Effector memory CD4-positive, alpha-beta T cell (primary cell): ENCODE results near the gene TEX261.
A peak's percentile ranks its signal among the peaks of the same experiment; 100 is the strongest.

Experiments
- DNase-seq, 3 donors: peaks; one replicate each; pipeline ENCODE4 v3.0.0-alpha.2; 2020
- H3K27ac ChIP-seq: 2 replicates; pipeline ENCODE4 v1.7.0; 2013; ENCODE audit warnings: mild to moderate bottlenecking, low read length, moderate library complexity; ENCODE audit not compliant: insufficient read depth, poor library complexity, severe bottlenecking
- H3K27me3 ChIP-seq: replicated peaks from 2 replicates; pipeline ENCODE4 v1.7.0; 2013; ENCODE audit warnings: mild to moderate bottlenecking, low read length; ENCODE audit not compliant: insufficient read depth, control insufficient read depth, poor library complexity, severe bottlenecking
- H3K36me3 ChIP-seq: 2 replicates; pipeline ENCODE4 v1.7.0; 2013; ENCODE audit warnings: mild to moderate bottlenecking, low read length, moderate library complexity; ENCODE audit not compliant: control insufficient read depth, insufficient read depth
- H3K4me1 ChIP-seq: 2 replicates; pipeline ENCODE4 v1.7.0; 2013; ENCODE audit warnings: low read length, mild to moderate bottlenecking; ENCODE audit not compliant: control insufficient read depth, insufficient read depth, poor library complexity, severe bottlenecking
- H3K4me3 ChIP-seq: 2 replicates; pipeline ENCODE4 v1.7.0; 2013; ENCODE audit warnings: low read length, low read depth, mild to moderate bottlenecking; ENCODE audit not compliant: insufficient read depth, poor library complexity, severe bottlenecking
- H3K9me3 ChIP-seq: 2 replicates; pipeline ENCODE4 v1.7.0; 2013; ENCODE audit warnings: mild to moderate bottlenecking, low read length, moderate library complexity; ENCODE audit not compliant: control insufficient read depth

The TEX261 gene

DNA sequence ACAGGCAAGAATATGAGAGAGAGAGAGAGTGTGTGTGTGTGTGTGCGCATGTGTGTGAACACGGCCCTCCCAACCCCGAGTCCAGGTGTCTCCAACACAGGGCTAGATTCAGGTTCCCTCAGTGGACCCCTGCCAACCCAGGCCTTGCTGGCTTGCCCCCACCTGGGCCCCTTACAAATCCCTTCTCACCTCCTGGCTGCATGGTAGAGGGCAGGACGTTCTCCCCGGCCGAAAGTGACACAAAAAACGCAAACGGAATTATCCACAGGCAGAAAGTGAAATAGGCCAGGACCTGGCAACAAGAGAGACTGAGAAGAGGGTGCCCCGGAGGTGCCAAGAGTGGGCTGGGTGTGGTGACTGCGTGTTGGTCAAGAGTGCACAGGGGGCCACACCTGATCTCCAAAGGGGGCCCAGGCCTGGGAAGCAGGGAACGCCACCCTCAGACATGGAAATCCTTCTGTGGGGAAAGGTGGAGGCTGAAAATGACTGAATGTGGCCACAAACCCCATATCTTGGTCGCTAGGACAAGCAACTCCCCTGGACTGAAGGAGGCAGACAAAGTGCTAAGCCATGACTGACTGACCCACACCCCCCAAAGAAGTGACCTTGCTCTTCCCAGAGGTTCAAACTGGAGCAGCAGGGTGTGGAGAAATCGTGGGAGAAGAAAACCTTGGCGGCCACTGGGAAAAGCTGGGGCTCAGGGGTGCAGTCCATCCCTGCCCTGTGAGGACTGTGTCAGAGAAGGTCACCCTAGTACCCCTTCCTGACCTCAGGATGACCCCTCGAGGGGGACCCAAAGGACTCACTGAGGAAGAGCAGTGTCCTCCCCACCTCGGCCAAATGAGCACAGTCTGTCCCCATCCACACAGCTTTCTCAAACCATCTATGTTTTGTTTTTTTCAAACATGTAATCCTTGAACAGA lies 5.7 kb downstream of the TEX261 start:
- Histone ChIP-seq H3K4me3 (no peak overlapping the region), H3K4me1 (peaks cover 21% of the 10 kb centered on the region), H3K27me3 (no peaks in the 10 kb centered on the region), H3K27ac (no peak overlapping the region), H3K36me3 (peaks cover 54% of the 10 kb centered on the region), H3K9me3 (no peaks in the 10 kb centered on the region)
- DNase-seq, result no peak

DNA sequence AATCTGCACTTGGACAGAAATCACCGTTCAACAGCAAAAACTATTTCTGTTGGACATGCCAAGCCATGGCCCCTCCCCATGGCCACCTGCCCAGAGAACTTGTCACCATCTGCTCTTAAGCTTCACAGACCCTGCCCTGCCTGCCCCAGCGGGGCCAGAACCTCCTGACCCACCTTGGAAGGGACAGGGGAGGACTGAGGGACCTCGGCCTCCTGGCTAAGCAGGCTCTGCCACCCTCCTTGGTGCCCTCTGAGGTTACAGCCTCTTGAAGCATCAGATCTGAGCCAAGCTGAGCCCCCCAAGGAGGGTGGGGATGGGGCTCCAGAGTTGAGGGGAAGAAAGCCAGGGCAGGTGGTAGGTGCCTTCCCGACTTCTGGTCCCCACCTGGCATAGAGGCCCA lies 6.5 kb downstream of the TEX261 start:
- no peaks in the 10 kb centered on the region for H3K9me3 ChIP-seq
- DNase-seq, result no peak
- peaks cover 54% of the 10 kb centered on the region for H3K36me3 ChIP-seq
- H3K4me1 ChIP-seq, result peaks cover 13% of the 10 kb centered on the region
- no peak overlapping the region for H3K4me3 ChIP-seq
- no peaks in the 10 kb centered on the region for H3K27me3 ChIP-seq
- H3K27ac ChIP-seq, result no peak overlapping the region

DNA sequence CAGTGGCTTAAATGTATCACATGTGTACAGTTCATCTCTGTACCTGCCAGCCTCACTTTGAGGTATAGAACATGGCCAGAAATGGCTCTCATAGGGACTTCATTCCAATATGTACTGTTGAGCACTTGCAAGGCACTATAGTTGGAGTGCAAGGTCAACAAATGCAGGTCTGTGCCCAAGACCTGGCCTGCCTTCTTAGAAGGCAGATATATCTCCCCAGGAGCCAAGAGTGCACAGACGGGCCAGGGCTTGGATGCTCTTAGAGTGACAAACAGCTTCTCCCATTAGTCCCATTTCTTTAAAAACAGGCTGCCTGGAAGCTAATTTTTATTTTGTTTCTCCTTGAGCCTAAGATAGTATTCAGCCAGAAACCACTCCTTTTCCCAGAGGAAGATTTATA lies 7.3 kb downstream of the TEX261 start:
- H3K27ac ChIP-seq, result no peak overlapping the region
- H3K36me3 ChIP-seq, result peaks cover 54% of the 10 kb centered on the region
- H3K9me3 ChIP-seq, result no peaks in the 10 kb centered on the region
- no peak overlapping the region for H3K4me3 ChIP-seq
- H3K27me3 ChIP-seq, result no peaks in the 10 kb centered on the region
- peaks cover 8% of the 10 kb centered on the region for H3K4me1 ChIP-seq
- no peak for DNase-seq

DNA sequence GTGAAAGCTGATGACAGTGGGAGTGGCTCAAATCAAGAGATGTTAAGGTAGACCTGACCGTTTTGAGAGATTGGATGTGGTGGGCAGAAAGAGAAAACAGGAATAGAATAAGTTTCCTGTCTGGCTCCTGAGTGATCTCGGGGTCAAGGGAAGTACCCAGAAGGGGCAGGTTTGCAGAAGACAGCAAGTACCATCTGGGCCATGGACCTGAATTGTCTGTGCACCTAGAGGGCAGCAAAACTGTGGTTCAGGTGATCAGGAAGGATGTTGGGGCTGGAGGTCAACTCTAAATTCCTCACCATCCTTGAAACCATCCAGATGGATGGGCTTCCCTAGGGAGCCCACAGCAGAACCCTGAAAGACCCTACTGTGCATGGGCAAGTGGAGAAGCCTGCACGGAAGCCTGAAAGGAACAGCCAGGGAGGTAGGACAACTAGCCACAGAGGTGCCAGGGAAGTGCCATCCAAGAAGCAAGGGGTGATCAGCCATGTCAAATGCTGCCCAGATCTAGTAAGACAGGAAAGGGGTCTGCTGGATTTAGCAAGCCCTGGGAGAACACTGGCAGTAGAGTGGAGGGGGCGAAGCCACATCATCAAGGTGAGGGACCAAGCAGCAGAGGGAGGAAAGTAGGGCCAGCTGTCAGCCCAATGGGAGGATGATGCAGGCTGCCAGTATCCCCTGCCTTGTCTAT lies 8.0 kb downstream of the TEX261 start:
- no peak for DNase-seq
- Histone ChIP-seq H3K27me3 (no peaks in the 10 kb centered on the region), H3K4me1 (peaks cover 8% of the 10 kb centered on the region), H3K27ac (no peak overlapping the region), H3K9me3 (no peaks in the 10 kb centered on the region), H3K36me3 (peaks cover 52% of the 10 kb centered on the region), H3K4me3 (no peak overlapping the region)

DNA sequence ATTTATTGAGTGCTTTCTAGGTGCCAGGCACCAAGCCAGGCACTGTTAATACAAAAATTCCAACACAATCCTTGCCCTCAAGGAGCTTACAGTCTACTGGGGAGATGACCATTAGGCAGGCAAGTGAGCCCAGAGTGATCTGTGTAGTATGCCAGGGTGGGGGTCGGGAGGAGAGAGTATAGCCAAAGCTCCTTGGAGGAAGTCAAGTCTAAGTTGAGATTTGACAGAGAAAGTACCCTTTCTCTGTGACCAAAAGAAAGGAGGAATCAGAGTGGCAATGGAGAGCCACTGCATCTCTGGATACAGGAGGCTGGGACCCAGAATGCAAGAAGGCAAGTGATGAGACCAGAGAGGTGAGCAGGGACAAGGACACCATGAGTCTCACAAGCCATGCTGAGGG lies 8.7 kb downstream of the TEX261 start:
- Histone ChIP-seq H3K27me3 (no peaks in the 10 kb centered on the region), H3K36me3 (peaks cover 46% of the 10 kb centered on the region), H3K4me3 (no peak overlapping the region), H3K9me3 (no peaks in the 10 kb centered on the region), H3K4me1 (peaks cover 8% of the 10 kb centered on the region), H3K27ac (no peak overlapping the region)
- DNase-seq, result no peak

DNA sequence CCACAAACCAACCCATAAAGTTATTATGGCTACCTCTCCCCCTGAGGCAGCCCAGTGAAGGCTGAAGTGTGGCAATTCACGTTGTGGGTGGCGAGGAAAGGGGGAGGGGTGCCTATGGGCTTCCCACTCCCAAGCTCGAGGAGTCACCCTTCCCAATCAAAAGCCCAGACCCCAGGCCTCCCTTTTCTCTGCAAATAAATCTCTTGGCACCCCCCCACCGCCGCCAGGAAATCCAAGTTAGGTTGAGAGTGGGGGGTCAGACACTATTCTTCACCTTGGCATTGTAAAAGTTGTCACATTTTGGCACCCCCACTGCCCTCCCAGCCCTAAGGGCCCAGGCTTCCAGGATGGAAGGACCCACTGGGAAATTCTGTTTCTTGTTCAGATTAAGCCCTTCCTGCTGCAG lies 9.4 kb downstream of the TEX261 start:
- no peak for DNase-seq
- Histone ChIP-seq H3K4me1 (peaks cover 8% of the 10 kb centered on the region), H3K27me3 (no peaks in the 10 kb centered on the region), H3K9me3 (no peaks in the 10 kb centered on the region), H3K4me3 (no peak overlapping the region), H3K27ac (no peak overlapping the region), H3K36me3 (peaks cover 40% of the 10 kb centered on the region)

DNA sequence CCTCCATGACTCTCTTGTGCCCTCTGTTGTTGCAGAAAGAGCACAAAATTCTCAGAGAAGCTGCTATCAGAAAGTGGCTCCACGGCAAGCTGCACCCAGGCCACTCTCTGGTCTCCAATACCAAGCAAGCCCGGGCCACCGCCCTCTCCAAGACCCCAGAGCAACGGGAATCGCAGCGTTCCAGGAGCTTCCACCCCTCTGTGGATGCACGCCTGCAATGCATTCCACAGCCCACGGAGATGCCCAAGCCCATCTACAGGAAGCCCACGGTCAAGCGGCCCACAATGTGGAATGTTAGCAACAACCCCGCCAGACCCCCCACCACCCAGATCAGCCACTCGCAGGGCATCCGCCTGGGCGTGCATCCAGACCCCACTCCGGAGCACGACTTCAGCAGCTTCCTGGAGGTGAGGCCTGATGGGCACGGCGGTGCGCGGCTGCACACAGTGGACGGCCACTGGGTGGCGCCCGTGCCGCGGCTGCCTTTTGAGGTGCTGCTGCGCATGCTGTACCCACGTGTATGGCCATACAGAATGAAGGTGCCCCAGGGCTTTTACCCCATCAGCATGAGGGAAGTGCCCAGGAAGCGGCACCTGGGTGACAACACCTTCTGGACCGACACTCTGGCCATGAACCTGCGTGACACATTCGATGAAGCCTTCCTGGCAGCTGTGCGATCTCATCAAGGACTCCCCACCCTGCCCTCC lies 9.9 kb downstream of the TEX261 start:
- Histone ChIP-seq H3K27ac (no peak overlapping the region), H3K4me1 (peaks cover 8% of the 10 kb centered on the region), H3K9me3 (no peaks in the 10 kb centered on the region), H3K36me3 (peaks cover 34% of the 10 kb centered on the region), H3K4me3 (no peak overlapping the region), H3K27me3 (no peaks in the 10 kb centered on the region)
- peak; percentile 61 to 67 (median 61) for DNase-seq

DNA sequence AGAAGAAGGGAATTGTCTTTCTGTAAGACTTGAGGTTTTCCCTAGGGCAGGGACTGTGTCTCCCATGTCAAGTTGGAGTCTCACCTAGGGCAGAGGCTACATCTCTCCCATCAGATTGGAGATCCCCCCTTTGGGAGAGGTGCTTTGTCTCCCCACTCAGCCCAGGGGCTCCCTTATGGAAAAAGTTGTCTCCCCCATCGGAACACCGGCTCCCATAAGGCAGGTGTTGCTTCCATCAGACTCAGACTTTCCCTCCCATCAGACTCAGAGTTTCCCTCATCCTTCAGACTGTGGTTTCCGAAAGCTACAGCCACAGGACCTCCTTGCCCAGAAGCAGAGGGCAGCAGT lies 10.5 kb downstream of the TEX261 start:
- Histone ChIP-seq H3K9me3 (no peaks in the 10 kb centered on the region), H3K4me3 (no peak overlapping the region), H3K4me1 (peaks cover 8% of the 10 kb centered on the region), H3K27ac (no peak overlapping the region), H3K36me3 (peaks cover 30% of the 10 kb centered on the region), H3K27me3 (no peaks in the 10 kb centered on the region)
- DNase-seq, result no peak

DNA sequence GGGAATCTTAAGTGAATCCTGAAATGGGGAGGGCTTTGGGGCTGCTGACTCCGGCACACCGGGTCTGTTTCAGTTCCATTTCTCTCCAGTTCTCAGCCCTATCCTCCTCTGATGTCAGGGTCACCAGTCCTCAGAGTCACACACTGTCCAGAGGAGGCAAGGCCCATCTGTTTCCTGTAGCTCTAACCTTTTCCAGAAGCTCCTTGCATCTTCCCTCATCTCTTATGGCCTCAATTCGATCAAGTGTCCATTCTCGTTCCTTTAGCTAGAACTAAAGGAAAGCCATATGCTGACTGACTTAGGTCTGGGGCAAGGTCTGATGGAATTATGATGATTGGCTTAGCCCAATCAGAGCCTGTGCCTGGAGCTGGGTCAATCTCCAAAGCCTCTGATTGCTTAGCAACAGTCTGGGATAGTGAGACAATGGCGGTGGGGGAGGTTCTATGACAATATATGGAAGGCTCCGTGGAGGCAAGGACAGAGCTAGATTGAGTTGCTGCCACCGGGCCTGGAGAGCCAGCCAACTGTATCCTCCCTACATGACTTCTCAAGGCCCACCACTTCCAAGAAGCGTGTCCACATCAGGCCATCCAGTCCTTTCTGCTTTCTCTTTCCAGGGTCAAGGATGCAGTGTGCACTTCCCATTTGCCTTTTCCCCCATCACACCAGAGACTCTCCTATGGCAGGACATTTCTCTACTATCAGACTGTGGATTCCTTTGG lies 11.0 kb downstream of the TEX261 start:
- Histone ChIP-seq H3K4me1 (peaks cover 9% of the 10 kb centered on the region), H3K9me3 (no peaks in the 10 kb centered on the region), H3K27me3 (no peaks in the 10 kb centered on the region), H3K27ac (no peak overlapping the region), H3K4me3 (no peak overlapping the region), H3K36me3 (peaks cover 24% of the 10 kb centered on the region)
- DNase-seq, result no peak
